Ishikawa (cell line): ENCODE data around the gene ARID1B.
A peak's percentile ranks its signal among the peaks of the same experiment; 100 is the strongest.

ENCODE experiments used
- CEBPB ChIP-seq: IDR thresholded peaks from 2 replicates; pipeline ENCODE4 v1.6.1; 2012
- CREB1 ChIP-seq: IDR thresholded peaks from 2 replicates; pipeline ENCODE4 v1.6.1; 2012; ENCODE audit warnings: low read depth
- EGR1 ChIP-seq: IDR thresholded peaks from 2 replicates; pipeline ENCODE4 v1.6.1; 2012
- EP300 ChIP-seq: IDR thresholded peaks from 2 replicates; pipeline ENCODE4 v1.6.1; 2012; ENCODE audit warnings: borderline replicate concordance
- FOXM1 ChIP-seq: IDR thresholded peaks from 2 replicates; pipeline ENCODE4 v1.6.1; 2012; ENCODE audit warnings: low read depth, borderline replicate concordance
- MAX ChIP-seq: IDR thresholded peaks from 2 replicates; pipeline ENCODE4 v1.6.1; 2012
- NFIC ChIP-seq: IDR thresholded peaks from 2 replicates; pipeline ENCODE4 v1.6.1; 2012
- RAD21 ChIP-seq: IDR thresholded peaks from 2 replicates; pipeline ENCODE4 v1.6.1; 2012; ENCODE audit warnings: low read depth
- TAF1 ChIP-seq: IDR thresholded peaks from 2 replicates; pipeline ENCODE4 v1.6.1; 2012; ENCODE audit warnings: low read depth, mild to moderate bottlenecking
- TCF12 ChIP-seq: IDR thresholded peaks from 2 replicates; pipeline ENCODE4 v1.6.1; 2012; ENCODE audit warnings: low read depth
- TEAD4 ChIP-seq: IDR thresholded peaks from 2 replicates; pipeline ENCODE4 v1.6.1; 2012
- USF1 ChIP-seq: IDR thresholded peaks from 2 replicates; pipeline ENCODE4 v1.6.1; 2012
- YY1 ChIP-seq: IDR thresholded peaks from 2 replicates; pipeline ENCODE4 v1.6.1; 2012; ENCODE audit warnings: low read depth
- ZBTB7A ChIP-seq: IDR thresholded peaks from 2 replicates; pipeline ENCODE4 v1.6.1; 2012; ENCODE audit warnings: low read depth
- TF ChIP-seq, protein P1 (sequence below): IDR thresholded peaks from 2 replicates; pipeline ENCODE4 v1.6.1; 2012; ENCODE audit warnings: low read depth, mild to moderate bottlenecking

ARID1B gene

GRCh38 chr6:157019733-157020132, 242.6 kb downstream of the ARID1B start:
- no peak for TF ChIP-seq TAF1
- TF ChIP-seq TCF12 = no peak
- no peak for TF ChIP-seq FOXM1
- no peak for TF ChIP-seq TEAD4
- no peak for TF ChIP-seq ZBTB7A
- no peak for TF ChIP-seq YY1
- TF ChIP-seq, protein P1, sequence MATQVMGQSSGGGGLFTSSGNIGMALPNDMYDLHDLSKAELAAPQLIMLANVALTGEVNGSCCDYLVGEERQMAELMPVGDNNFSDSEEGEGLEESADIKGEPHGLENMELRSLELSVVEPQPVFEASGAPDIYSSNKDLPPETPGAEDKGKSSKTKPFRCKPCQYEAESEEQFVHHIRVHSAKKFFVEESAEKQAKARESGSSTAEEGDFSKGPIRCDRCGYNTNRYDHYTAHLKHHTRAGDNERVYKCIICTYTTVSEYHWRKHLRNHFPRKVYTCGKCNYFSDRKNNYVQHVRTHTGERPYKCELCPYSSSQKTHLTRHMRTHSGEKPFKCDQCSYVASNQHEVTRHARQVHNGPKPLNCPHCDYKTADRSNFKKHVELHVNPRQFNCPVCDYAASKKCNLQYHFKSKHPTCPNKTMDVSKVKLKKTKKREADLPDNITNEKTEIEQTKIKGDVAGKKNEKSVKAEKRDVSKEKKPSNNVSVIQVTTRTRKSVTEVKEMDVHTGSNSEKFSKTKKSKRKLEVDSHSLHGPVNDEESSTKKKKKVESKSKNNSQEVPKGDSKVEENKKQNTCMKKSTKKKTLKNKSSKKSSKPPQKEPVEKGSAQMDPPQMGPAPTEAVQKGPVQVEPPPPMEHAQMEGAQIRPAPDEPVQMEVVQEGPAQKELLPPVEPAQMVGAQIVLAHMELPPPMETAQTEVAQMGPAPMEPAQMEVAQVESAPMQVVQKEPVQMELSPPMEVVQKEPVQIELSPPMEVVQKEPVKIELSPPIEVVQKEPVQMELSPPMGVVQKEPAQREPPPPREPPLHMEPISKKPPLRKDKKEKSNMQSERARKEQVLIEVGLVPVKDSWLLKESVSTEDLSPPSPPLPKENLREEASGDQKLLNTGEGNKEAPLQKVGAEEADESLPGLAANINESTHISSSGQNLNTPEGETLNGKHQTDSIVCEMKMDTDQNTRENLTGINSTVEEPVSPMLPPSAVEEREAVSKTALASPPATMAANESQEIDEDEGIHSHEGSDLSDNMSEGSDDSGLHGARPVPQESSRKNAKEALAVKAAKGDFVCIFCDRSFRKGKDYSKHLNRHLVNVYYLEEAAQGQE = no peak
- TF ChIP-seq RAD21 = no peak

DNA sequence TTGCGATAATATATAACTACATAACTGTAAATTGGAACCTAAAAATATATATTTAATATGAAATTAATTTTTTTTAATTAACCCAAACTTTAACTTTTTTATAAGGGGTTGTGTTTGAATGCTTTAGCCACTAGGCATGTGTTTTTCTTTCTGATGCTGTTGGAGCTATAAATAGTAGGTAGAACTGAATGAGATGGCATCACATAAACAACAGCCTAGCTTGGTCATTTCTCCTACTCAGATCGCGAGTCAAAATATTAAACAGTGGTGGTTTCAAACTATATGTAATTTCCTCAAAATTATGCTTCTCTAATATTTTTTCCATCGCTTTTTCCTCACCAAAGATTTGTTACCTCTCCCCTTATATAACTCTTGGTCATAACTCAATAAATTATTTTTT, 243.2 kb downstream of the ARID1B start:
- TF ChIP-seq CREB1 (no peak), EGR1 (no peak), MAX (no peak), NFIC (no peak), TEAD4 (no peak), CEBPB (no peak), RAD21 (no peak)

DNA sequence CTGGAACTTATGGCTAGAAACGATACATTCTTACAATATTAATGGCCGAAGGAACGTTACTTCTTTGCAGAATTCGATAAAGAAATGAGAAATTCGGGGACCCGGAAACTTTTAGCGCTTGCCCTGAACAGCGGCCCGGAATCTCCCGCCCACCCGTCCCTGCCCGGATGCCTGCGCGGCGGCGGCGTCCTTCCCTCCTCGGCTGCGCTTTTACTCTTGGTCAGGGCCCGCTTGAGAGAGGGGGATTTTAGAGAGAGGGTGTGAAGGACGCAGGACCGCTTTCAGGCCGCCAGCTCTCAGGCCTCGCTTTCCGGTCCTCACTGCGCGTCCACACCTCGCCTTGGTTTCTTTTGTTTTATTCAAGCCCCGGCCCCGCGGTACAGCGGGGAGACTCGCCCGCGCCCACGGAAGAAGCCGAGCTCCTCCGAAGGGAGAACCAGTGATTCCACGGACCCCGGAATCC, 243.7 kb downstream of the ARID1B start:
- no peak for TF ChIP-seq TCF12
- no peak for TF ChIP-seq CEBPB
- TF ChIP-seq, protein P1 = no peak
- no peak for TF ChIP-seq USF1
- TF ChIP-seq ZBTB7A = no peak
- no peak for TF ChIP-seq YY1
- no peak for TF ChIP-seq FOXM1
- TF ChIP-seq EGR1 = no peak
- TF ChIP-seq NFIC = no peak
- TF ChIP-seq TEAD4 = no peak
- TF ChIP-seq EP300 = no peak
- no peak for TF ChIP-seq RAD21
- no peak for TF ChIP-seq MAX
- TF ChIP-seq TAF1 = no peak
- TF ChIP-seq CREB1 = no peak

DNA sequence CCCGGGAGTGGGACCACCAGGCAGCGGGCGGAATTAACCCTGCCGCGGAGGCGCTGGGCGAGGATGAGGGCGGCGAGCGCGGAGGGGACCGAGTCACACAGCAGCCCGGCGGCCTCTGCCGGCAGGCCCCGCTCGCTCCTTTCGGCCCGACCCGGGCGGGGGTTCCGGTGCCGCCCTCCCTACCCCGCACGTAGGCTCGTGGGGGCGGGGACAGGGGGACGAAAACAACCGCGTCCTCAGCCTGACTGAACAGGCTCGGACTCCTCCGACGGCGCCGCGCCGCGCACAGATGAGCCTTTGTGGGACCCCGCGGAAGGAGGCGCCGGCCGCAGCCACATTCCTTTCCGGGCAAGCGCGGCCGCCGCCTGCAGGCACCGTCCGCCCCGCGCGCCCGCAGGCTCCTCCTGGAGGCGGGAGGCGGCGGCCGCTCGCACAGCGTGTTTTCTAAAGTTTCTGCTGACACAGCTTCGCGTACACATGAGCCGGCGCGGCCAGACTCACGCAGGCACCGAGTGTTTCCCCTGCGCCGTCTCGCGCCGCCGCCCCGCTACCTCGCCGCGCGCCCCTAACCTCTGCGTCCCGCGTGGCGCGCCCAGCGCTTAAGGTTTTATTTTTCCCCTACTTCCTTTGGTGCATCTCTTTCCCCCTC, 244.3 kb downstream of the ARID1B start:
- TF ChIP-seq EP300 (peak; percentile 15; the same call in 1 of the 2 replicates), CREB1 (peak; percentile 46; the same call in 1 of the 2 replicates), ZBTB7A (no peak), TAF1 (peak; percentile 81), TEAD4 (peak; percentile 4; the same call in 1 of the 2 replicates), RAD21 (peak; percentile 33; the same call in 1 of the 2 replicates), MAX (peak; percentile 55)
- TF ChIP-seq, protein P1 = no peak
